Body of pancreas (tissue), 4 donors: ENCODE measurements around the gene DELE1. TPM values are rescaled to one million over a fixed set of nuclear protein-coding genes. Genes with fewer than 3 reads are reported as not detected.

Experiments
- ATAC-seq: fragments of 150-250 bp; one replicate; pipeline ENCODE4 v1.9.1; 2016
- DNase-seq, 4 donors: peaks; one replicate each; pipeline ENCODE4 v3.0.0-alpha.2; 2019
- H3K27ac ChIP-seq, 4 donors: fragments of 200-600 bp; sonication (generic); 1 replicate in 3 of 4; 2 replicates in 1 of 4; pipeline versions ENCODE4 v1.5.1 to v1.6.1; 2016 to 2019; ENCODE audit warnings: mild to moderate bottlenecking in 1 of 4, mixed read lengths in 1 of 4, moderate library complexity in 1 of 4
- H3K27me3 ChIP-seq, 2 donors: fragments of 200-600 bp; sonication (generic); one replicate each; pipeline ENCODE4 v1.6.0; 2016; ENCODE audit warnings: mild to moderate bottlenecking in 1 of 2
- H3K36me3 ChIP-seq, 2 donors: fragments of 200-600 bp; sonication (generic); replicated peaks in 1 of 2; 2 replicates each; pipeline ENCODE4 v1.5.1; 2016; ENCODE audit warnings: low read depth in 2 of 2; ENCODE audit not compliant: insufficient read depth in 1 of 2
- H3K4me1 ChIP-seq: fragments of 200-600 bp; sonication (generic); one replicate; pipeline ENCODE4 v1.6.0; 2016
- H3K4me3 ChIP-seq, 2 donors: fragments of 200-600 bp; sonication (generic); 1 replicate in 1 of 2; 2 replicates in 1 of 2; pipeline ENCODE4 v1.5.1; 2016 to 2019
- H3K9me3 ChIP-seq, 3 donors: fragments of 200-600 bp; sonication (generic); 1 replicate in 2 of 3; 2 replicates in 1 of 3; pipeline ENCODE4 v1.5.1; 2016
- POLR2A ChIP-seq, 3 donors: fragments of 450-650 bp; IDR thresholded peaks; one replicate each; pipeline ENCODE4 v1.6.1; 2016; ENCODE audit warnings: antibody characterized with exemption in 3 of 3, mild to moderate bottlenecking in 2 of 3
- WGBS, 2 donors: methylation state at CpG; one replicate each; pipeline ENCODE4 v1.1.5; 2017; 5-methylcytosine and 5-hydroxymethylcytosine counted together
- intact Hi-C: fragments of 100-400 bp; cut with DNase I; formaldehyde crosslinking; loops from one replicate; pipeline ENCODE4 v1.15.1; 2023
- total RNA-seq, 2 donors: library from RNA; depleted of rRNA; stranded (reverse); fragments of >200 nt; gene quantifications; one replicate each; pipeline ENCODE4 v1.1.0, GENCODE V29; 2016
- TF ChIP-seq, protein P1 (sequence below), 7 experiments: fragments of 450-650 bp in 4 of 7; fragments of 200-600 bp in 3 of 7; sonication (generic) in 3 of 7; IDR thresholded peaks; one replicate each; pipeline ENCODE4 v1.5.1; 2016 to 2019; ENCODE audit warnings: antibody characterized with exemption in 7 of 7

The DELE1 gene
- total RNA-seq, 2 donors from 2014 or later = 50.6 to 100 TPM

DNA sequence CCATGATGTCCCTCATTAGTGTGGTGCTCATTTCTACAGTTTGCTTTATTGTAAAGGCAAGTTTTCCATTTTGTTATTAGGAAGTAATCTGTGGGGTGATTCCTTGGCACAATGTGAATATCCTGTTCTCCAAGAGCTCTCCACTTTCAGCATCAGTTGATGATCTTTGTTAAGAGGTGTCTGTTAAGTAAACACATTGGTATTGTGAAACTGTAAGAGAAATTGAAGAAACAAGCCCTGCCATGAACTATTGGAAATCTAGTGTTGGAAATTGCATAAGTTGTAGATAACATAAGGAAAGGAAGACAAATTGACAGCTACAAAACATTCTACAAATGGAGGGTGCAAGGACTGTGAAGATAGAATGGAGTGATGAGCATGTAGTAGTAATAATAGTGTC lies 62.4 kb downstream of the DELE1 start:
- no peak for TF ChIP-seq POLR2A (IDR thresholded peaks at IDR 0.05)
- TF ChIP-seq, protein P1, sequence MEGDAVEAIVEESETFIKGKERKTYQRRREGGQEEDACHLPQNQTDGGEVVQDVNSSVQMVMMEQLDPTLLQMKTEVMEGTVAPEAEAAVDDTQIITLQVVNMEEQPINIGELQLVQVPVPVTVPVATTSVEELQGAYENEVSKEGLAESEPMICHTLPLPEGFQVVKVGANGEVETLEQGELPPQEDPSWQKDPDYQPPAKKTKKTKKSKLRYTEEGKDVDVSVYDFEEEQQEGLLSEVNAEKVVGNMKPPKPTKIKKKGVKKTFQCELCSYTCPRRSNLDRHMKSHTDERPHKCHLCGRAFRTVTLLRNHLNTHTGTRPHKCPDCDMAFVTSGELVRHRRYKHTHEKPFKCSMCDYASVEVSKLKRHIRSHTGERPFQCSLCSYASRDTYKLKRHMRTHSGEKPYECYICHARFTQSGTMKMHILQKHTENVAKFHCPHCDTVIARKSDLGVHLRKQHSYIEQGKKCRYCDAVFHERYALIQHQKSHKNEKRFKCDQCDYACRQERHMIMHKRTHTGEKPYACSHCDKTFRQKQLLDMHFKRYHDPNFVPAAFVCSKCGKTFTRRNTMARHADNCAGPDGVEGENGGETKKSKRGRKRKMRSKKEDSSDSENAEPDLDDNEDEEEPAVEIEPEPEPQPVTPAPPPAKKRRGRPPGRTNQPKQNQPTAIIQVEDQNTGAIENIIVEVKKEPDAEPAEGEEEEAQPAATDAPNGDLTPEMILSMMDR (IDR thresholded peaks at IDR 0.05) = no peak
- Histone ChIP-seq H3K27me3 (no peaks in the 10 kb centered on the region), H3K27ac (no peak overlapping the region), H3K4me1 (no peaks in the 10 kb centered on the region), H3K9me3 (no peaks in the 10 kb centered on the region), H3K4me3 (no peak overlapping the region), H3K36me3 (peaks cover 0 to 20% of the 10 kb centered on the region in 2 donors)
- no peak for ATAC-seq
- intact Hi-C loops = no loop called here
- DNase-seq = no peak

- H3K4me3 ChIP-seq = no peak overlapping the region
- no peak overlapping the region for H3K27ac ChIP-seq
- peaks cover 0 to 16% of the 10 kb centered on the region in 2 donors for H3K36me3 ChIP-seq
- TF ChIP-seq, protein P1 (IDR thresholded peaks at IDR 0.05) = no peak
- TF ChIP-seq POLR2A (IDR thresholded peaks at IDR 0.05) = no peak
- H3K27me3 ChIP-seq = no peaks in the 10 kb centered on the region
- no peaks in the 10 kb centered on the region for H3K9me3 ChIP-seq
- 0 to 42% methylated on average over 1 of the region's 1 CpG for WGBS, 2 donors
- no peak for DNase-seq
- H3K4me1 ChIP-seq = peaks cover 3% of the 10 kb centered on the region
- intact Hi-C loops = no loop called here
- ATAC-seq = no peak
These were observed 66.0 kb downstream of the DELE1 start for GRCh38 chr5:141989720-141990119.

Other genes starting within 250 kb of the DELE1 start
- 1 to 10 TPM; 3.9 to 4.6 TPM for gene ARAP3, start 241.6 kb upstream of the DELE1 start, total RNA-seq
- 10 to 100 TPM; 24.9 to 31.3 TPM for gene PCDH1, start 45.5 kb upstream of the DELE1 start, total RNA-seq
- gene PCDH12, start 34.3 kb downstream of the DELE1 start, total RNA-seq = 1 to 10 TPM; 1.6 to 2.9 TPM
- gene RNF14, start 45.2 kb downstream of the DELE1 start, total RNA-seq = 10 to 100 TPM; 29.3 to 44.2 TPM
- 10 to 100 TPM; 11.4 to 42.2 TPM for gene GNPDA1, start 89.2 kb downstream of the DELE1 start, total RNA-seq
- gene NDFIP1, start 184.9 kb downstream of the DELE1 start, total RNA-seq = 10 to 100 TPM; 39.7 to 58.3 TPM